ENCODE results near the gene C6orf136. TPM values are rescaled to one million over a fixed set of nuclear protein-coding genes. Genes with fewer than 3 reads are reported as not detected.

C6orf136 gene
- polyA plus RNA-seq, 1 experiment = 6.0 TPM

DNA sequence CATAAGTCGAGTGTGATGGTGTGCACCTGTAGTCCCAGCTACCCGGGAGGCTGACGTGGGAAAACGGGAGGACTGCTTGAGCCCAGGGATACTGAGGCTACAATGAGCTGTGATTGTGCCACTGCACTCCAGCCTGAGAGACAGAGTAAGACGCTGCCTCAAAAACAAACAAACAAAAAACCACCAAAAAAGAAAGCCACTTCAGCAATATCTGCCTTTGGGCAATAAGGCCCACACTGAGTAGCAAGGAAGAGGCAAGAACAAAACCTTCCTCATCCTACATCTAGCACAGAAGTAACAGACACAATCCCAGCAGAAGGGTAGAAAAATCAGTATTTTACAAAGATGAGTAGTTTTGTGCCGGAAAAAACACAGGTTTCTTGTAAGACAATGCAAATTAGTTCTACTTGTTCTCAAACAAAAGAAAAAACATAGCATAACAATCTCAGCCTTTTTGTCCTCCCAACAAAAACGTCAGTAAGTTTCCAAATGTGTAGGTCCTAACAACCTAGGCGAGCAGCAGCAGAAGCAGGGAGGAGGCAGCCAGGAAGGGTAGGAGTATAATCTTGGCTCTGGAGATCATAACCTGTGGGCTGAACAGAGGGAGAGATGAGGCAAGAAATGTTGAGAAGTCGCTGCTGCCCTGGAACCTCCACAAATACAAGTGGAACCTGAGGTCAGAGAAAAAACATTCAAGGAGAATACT, 35.6 kb upstream of the C6orf136 start:
- peaks cover 14% of the 10 kb centered on the region for H3K36me3 ChIP-seq (ENCODE audit: control insufficient read depth, insufficient read depth, low read length)
- no peaks in the 10 kb centered on the region for H3K27me3 ChIP-seq (ENCODE audit: control insufficient read depth, insufficient read depth, low read length)
- no peak for DNase-seq (ENCODE audit: low read depth)
- ChIA-PET POLR2A (interaction anchor here (0.6 kb wide), 1 partner anchor 147 kb away, joined by 3 read pairs; no protein-coding TSS in a partner anchor), CTCF (interaction anchor here (1.0 to 2.9 kb wide), 6 partner anchors 11 to 70 kb away, joined by 4 to 31 read pairs (median 8); partner anchors contain the start of gene ABCF1)
- TF ChIP-seq, protein P1, sequence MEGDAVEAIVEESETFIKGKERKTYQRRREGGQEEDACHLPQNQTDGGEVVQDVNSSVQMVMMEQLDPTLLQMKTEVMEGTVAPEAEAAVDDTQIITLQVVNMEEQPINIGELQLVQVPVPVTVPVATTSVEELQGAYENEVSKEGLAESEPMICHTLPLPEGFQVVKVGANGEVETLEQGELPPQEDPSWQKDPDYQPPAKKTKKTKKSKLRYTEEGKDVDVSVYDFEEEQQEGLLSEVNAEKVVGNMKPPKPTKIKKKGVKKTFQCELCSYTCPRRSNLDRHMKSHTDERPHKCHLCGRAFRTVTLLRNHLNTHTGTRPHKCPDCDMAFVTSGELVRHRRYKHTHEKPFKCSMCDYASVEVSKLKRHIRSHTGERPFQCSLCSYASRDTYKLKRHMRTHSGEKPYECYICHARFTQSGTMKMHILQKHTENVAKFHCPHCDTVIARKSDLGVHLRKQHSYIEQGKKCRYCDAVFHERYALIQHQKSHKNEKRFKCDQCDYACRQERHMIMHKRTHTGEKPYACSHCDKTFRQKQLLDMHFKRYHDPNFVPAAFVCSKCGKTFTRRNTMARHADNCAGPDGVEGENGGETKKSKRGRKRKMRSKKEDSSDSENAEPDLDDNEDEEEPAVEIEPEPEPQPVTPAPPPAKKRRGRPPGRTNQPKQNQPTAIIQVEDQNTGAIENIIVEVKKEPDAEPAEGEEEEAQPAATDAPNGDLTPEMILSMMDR (IDR thresholded peaks at IDR 0.05; ENCODE audit: insufficient read depth, low read depth, low read length) = no peak
- no peak overlapping the region for H3K4me3 ChIP-seq (ENCODE audit: low read depth, low read length)

DNA sequence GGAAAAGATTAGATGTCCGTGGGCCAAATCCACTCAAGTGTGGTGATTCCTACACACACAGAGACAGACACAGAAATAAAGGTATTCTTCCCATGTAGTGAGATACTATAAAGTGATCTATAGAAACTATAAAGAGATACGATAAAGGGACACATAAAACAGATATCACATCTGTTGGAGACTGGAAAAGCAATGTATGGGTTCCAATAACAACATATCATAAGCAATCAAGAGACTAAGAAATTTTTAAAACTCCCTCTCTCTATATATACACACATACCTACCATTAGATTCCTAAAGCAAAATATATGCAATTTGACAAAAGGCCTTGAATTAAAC, 35.1 kb upstream of the C6orf136 start:
- CTCF ChIA-PET = interaction anchor here (1.4 to 2.9 kb wide), 3 partner anchors 14 to 70 kb away, joined by 4 to 31 read pairs (median 10); no protein-coding TSS in a partner anchor
- TF ChIP-seq, protein P1 (IDR thresholded peaks at IDR 0.05; ENCODE audit: insufficient read depth, low read depth, low read length) = no peak
- POLR2A ChIA-PET = no interaction called here
- H3K27me3 ChIP-seq (ENCODE audit: control insufficient read depth, insufficient read depth, low read length) = no peaks in the 10 kb centered on the region
- DNase-seq (ENCODE audit: low read depth) = no peak
- H3K36me3 ChIP-seq (ENCODE audit: control insufficient read depth, insufficient read depth, low read length) = peaks cover 14% of the 10 kb centered on the region
- H3K4me3 ChIP-seq (ENCODE audit: low read depth, low read length) = no peak overlapping the region

DNA sequence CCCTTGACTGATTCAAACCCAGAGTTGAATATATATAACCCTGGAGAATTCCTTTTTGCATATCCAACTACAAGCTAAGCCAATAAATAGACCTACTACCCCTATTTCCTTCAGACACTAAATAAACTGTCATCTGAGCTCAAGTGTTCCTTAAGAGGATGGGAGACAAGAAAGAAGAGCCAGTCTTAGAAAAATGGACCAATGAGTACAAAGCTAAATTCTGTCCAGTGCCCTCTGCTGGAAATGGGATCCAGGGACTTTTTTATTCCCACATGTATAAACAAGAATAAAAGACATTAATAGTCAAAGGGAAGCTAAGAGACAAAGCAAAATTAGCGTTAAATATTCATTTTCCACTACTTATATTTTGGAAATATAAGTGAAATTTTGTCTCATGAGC, 34.7 kb upstream of the C6orf136 start:
- H3K27me3 ChIP-seq (ENCODE audit: control insufficient read depth, insufficient read depth, low read length) = no peaks in the 10 kb centered on the region
- H3K36me3 ChIP-seq (ENCODE audit: control insufficient read depth, insufficient read depth, low read length) = peaks cover 14% of the 10 kb centered on the region
- no peak overlapping the region for H3K4me3 ChIP-seq (ENCODE audit: low read depth, low read length)
- DNase-seq (ENCODE audit: low read depth) = no peak
- CTCF ChIA-PET = interaction anchor here (0.8 to 2.9 kb wide), 7 partner anchors 14 to 130 kb away, joined by 3 to 31 read pairs (median 5); no protein-coding TSS in a partner anchor
- TF ChIP-seq, protein P1 (IDR thresholded peaks at IDR 0.05; ENCODE audit: insufficient read depth, low read depth, low read length) = peak; percentile 57
- POLR2A ChIA-PET = interaction anchor here (0.6 kb wide), 1 partner anchor 984 kb away, joined by 6 read pairs; no protein-coding TSS in a partner anchor

DNA sequence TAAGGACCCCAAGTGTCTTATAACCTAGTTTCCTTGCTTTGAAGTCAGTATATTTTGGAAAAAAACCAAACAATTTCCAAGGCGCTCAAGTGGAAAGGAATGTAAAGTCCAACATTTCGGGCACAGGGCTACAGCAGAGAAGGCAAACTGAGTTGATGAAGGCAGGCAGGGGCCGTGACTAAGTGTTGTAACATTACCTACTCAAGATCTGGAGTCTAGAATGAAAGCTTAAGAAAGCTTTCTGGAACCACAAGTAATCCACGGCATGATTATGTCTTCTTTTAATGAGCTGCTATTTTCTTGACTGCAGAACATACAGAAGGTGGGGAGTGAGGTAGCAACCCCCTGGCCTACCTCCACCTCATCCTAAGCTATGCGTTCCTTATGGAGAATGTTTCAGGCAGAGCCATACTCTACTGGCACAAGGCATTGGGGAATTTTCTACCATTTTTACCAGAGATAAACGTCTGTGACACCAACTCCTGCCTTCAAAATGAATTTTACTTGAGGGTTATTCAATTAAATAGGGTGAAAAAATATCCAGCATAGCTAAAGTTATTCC, 34.2 kb upstream of the C6orf136 start:
- Histone ChIP-seq H3K27me3 (ENCODE audit: control insufficient read depth, insufficient read depth, low read length) (no peaks in the 10 kb centered on the region), H3K36me3 (ENCODE audit: control insufficient read depth, insufficient read depth, low read length) (peaks cover 11% of the 10 kb centered on the region), H3K4me3 (ENCODE audit: low read depth, low read length) (no peak overlapping the region)
- TF ChIP-seq, protein P1 (IDR thresholded peaks at IDR 0.05; ENCODE audit: insufficient read depth, low read depth, low read length) = no peak
- CTCF ChIA-PET = interaction anchor here (0.8 to 2.9 kb wide), 7 partner anchors 15 to 131 kb away, joined by 3 to 31 read pairs (median 5); no protein-coding TSS in a partner anchor
- POLR2A ChIA-PET = interaction anchor here (0.6 to 0.7 kb wide), 3 partner anchors 147 to 984 kb away, joined by 3 to 6 read pairs (median 4); partner anchors contain the start of gene RNF39
- DNase-seq (ENCODE audit: low read depth) = no peak

Measured in BJ (cell line).